DND-41 (cell line): ENCODE data around the gene RAF1.

ENCODE experiments used
- EZH2 ChIP-seq: IDR thresholded peaks from 3 replicates; pipeline ENCODE4 v1.6.1; 2012; ENCODE audit warnings: borderline replicate concordance, low read depth, mild to moderate bottlenecking, moderate library complexity, low read length, inconsistent platforms; ENCODE audit not compliant: severe bottlenecking
- TF ChIP-seq, protein P1 (sequence below): IDR thresholded peaks from 2 replicates; pipeline ENCODE4 v1.5.1; 2012; ENCODE audit warnings: borderline replicate concordance, low read length, moderate library complexity, mild to moderate bottlenecking; ENCODE audit not compliant: poor library complexity, severe bottlenecking; ENCODE audit errors: extremely low read depth

DNA sequence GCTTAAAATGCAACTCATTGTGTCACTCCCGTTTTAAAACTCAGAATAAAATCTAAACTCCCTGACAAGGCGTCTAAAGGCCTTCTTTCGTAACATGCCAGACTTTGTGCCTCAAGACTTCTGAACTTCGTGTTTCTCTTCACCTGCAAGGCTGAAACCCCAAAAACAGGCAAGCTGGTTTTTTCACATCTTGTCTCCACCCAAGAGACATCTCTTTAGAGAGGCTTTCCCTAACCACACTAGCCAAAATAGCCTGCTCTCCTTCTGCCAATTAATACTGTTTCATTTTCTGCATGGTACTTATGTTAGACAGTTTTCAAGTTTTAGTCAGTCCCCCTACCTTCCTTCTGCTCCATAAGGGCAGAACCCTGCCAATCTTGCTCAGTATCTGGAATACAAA lies 41.6 kb downstream of the RAF1 start:
- TF ChIP-seq, protein P1, sequence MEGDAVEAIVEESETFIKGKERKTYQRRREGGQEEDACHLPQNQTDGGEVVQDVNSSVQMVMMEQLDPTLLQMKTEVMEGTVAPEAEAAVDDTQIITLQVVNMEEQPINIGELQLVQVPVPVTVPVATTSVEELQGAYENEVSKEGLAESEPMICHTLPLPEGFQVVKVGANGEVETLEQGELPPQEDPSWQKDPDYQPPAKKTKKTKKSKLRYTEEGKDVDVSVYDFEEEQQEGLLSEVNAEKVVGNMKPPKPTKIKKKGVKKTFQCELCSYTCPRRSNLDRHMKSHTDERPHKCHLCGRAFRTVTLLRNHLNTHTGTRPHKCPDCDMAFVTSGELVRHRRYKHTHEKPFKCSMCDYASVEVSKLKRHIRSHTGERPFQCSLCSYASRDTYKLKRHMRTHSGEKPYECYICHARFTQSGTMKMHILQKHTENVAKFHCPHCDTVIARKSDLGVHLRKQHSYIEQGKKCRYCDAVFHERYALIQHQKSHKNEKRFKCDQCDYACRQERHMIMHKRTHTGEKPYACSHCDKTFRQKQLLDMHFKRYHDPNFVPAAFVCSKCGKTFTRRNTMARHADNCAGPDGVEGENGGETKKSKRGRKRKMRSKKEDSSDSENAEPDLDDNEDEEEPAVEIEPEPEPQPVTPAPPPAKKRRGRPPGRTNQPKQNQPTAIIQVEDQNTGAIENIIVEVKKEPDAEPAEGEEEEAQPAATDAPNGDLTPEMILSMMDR: no peak
- TF ChIP-seq EZH2: no peak
